GM21447 (cell line): ENCODE data around the gene NEK6.

ENCODE experiments used
- ATAC-seq: cut with Tn5 transposase; IDR thresholded peaks from one replicate; pipeline ENCODE4 v1.9.1; 2021; ENCODE audit not compliant: unreplicated experiment

The NEK6 gene

GRCh38 chr9:124390794-124391658, 133.3 kb downstream of the NEK6 start:
- no peak for ATAC-seq

- no peak for ATAC-seq
Observed at GRCh38 chr9:124392254-124392870, 134.6 kb downstream of the NEK6 start.

DNA sequence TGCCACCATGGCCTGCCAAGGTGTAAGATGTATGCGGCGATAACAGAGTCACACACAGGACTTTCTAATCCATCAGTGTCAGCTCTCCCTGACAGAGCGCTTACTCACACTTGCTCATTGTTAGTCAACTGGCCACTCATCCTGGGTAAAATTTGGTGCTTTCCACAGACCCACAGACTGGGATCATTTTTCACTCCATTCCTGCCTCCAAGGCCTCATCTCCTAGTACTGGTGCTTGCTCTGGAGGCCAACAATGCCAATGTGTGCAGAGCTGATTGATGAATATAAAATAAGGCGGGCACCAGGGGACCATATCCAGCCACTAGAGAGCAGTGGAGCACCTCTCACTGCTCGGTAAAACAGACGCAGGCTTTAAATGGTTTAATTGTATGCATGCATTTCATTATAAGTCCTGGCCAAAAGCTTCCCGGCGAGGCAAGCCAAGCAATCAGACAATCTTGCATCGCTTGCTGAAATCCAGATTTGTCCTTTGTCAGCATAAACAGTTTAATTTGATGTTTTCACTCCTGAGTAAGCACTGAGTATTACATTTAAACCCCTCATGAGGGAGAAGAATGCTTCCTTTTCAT, 135.2 kb downstream of the NEK6 start:
- ATAC-seq, result no peak

GRCh38 chr9:124394167-124394566, 136.4 kb downstream of the NEK6 start:
- no peak for ATAC-seq

DNA sequence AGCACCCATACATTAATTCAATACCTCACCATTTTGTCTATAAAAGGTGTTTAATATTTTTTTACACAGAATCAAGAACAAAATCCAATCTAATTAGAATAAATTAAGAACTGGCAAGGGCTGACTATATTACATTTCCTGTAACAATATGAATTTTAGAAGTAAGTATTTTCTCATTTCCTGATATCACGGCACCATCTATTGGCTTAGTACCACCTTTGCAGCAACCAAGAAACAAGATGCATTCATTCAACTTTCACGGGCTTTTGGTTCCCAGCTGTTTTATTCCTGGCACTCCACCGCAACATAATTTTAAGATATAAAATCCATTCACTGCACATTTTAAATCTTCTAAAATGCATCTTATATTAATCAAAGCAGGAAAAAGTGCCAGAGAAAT, 136.8 kb downstream of the NEK6 start:
- no peak for ATAC-seq

DNA sequence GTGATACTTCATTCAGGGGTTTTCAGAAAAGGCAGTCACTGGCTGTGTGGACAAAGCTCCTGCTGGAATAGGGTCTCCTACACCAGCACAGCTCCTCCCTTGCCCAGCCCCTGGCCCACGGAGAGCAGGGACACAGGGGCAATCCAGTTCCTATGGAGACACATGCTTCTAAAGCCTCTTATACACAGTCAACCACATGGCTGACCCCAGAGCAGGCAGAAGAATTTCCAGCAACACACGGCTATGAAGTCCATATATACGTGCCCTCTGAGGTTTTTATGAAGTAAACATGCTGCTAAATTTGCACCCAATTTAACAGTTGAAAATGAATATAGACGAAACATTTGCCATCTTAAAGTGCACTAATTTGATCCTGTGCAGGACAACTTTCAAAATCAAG, 138.1 kb downstream of the NEK6 start:
- ATAC-seq, result no peak

GRCh38 chr9:124398191-124398935, 140.6 kb downstream of the NEK6 start:
- ATAC-seq, result no peak

GRCh38 chr9:124399323-124399967, 141.7 kb downstream of the NEK6 start:
- ATAC-seq, result no peak

DNA sequence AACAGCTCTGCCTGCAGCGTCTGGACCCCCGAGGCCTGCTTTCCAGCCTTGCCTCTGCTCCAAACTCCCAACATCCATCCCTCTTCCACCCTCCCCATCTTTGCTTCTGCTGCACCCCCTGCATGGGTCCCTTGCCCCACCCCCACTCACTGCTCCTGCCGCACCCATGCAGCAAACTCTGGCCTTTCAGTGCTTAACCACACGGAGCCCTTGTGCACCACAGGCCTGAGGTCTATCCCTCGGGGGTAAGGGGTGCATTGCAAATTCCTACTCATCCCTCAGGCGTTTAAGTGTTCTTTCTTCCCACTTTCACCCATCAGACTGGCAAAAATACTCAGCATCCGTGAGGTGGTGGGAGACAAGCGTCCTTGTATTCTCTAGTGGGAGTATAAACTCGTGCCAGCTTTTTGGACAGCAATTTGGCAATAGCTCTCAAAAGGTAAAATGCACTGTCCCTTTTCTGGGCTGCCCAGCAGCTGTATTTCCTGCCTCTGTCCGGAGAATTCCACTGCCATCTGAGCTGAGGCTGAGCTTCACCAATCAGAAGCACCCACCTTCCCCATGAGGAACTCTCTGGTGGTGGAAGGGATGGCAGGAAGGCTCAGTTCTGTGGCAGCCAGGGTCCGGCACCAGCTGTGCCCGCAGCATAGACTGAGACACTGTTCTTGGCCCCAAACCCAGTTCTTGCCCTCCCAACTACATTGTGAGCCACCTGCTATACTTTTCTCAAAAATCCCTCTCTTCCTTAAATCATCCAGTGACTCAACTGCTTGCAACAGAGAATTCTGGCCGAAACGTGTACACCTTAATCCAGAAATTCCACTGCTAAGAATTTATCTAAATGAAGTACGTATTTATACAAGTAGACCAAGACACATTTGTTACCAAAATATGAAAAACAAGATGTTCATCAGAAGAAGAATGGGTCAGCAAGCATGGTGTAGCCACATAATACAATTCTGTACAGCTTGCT, 142.5 kb downstream of the NEK6 start:
- ATAC-seq, result no peak
